LNCaP clone FGC (cell line): ENCODE results near the gene TRIM47.

Experiments
- DNase-seq: peaks from one replicate; pipeline ENCODE4 v3.0.0-alpha.2; 2011; ENCODE audit warnings: low read depth
- H3K4me3 ChIP-seq: 2 replicates; pipeline ENCODE4 v1.5.1; 2011; ENCODE audit warnings: mild to moderate bottlenecking, low read depth, low read length, control low read depth
- TF ChIP-seq, protein P1 (sequence below): IDR thresholded peaks from 2 replicates; pipeline ENCODE4 v1.5.1; 2012; ENCODE audit warnings: mild to moderate bottlenecking; ENCODE audit not compliant: control insufficient read depth, insufficient read depth; ENCODE audit errors: extremely low read depth

The TRIM47 gene

DNA sequence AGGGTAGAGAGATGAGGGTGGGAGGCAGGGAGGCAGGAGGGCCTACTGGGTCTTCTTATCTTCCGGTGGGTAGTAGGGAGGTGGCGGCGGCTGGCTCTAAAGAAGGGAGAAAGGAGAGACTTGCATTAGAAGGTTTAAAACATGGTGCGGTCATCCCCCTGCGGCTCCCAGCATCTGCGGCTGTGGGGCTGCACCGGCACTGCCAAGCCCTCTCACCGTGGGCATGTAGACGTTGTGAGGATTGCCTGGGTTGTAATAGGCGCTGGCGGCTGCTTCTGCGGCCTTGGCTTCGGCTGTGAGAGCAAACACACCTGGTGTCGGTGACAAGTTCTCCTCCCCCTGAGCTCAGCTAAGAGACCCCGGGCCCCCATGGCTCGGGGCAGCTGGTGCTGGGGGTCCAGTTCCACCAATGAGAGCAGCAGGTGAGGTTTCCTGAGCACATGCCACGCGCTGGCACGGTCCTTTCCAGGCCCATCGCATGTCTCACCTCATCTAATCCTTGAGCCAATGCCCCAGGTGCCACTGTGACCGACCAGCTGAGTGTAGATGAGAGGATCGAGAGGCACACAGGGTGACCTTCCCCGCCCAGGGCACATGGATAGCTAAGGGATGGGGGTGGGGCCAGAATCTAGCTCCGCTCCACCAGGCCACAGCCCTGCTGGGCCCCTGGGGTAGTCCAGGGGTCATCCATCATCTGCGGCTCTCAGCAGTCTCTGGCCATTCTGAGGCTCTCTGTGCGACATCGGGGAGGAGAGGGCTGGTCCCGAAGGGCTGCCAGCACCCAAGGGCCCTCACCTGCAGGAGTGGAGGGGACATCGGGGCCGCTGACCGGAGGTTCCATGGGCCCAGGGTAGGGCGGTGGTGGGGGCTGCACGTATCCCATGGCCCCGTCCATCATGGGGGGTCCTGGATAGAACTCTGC lies 31.4 kb downstream of the TRIM47 start:
- TF ChIP-seq, protein P1, sequence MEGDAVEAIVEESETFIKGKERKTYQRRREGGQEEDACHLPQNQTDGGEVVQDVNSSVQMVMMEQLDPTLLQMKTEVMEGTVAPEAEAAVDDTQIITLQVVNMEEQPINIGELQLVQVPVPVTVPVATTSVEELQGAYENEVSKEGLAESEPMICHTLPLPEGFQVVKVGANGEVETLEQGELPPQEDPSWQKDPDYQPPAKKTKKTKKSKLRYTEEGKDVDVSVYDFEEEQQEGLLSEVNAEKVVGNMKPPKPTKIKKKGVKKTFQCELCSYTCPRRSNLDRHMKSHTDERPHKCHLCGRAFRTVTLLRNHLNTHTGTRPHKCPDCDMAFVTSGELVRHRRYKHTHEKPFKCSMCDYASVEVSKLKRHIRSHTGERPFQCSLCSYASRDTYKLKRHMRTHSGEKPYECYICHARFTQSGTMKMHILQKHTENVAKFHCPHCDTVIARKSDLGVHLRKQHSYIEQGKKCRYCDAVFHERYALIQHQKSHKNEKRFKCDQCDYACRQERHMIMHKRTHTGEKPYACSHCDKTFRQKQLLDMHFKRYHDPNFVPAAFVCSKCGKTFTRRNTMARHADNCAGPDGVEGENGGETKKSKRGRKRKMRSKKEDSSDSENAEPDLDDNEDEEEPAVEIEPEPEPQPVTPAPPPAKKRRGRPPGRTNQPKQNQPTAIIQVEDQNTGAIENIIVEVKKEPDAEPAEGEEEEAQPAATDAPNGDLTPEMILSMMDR: no peak
- no peak overlapping the region for H3K4me3 ChIP-seq
- DNase-seq: no peak

DNA sequence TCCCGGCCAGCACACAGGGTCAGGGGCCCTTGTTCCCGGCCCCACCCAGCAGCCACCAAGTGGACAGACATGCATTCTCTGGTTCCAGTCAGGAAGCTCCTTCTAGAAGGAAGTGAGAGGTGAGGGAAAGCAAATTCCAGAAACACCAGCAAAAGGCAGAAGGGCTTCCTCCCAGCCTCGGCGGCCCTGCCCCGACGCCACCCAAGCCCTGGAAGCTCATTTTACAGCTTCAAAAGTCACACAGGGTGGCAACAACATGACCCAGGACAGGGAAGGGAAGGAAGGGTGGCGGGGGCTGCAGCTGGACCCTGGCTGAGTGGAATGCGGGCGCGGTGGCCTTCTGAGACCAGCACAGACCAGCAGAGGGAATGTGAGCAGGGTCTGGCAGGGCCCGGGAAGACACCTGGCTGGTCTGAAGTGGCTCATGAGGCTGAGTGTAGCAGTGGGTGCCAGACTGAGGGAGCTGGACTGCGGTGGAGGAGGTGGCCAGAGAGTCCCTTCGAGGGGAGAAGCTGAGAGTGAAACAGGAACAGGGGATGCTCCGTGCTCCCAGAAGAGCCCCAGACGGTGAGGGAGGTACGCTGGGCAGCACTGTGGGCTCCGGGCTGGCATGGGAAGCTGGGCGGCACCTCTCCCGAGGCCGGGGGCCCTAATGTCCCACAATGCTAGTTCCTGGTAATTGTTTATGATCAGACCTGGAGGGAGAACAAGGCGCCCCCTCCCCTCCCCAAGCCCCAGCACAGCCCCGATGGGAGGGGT lies 32.3 kb downstream of the TRIM47 start:
- TF ChIP-seq, protein P1: no peak
- no peak for DNase-seq
- H3K4me3 ChIP-seq: no peak overlapping the region

DNA sequence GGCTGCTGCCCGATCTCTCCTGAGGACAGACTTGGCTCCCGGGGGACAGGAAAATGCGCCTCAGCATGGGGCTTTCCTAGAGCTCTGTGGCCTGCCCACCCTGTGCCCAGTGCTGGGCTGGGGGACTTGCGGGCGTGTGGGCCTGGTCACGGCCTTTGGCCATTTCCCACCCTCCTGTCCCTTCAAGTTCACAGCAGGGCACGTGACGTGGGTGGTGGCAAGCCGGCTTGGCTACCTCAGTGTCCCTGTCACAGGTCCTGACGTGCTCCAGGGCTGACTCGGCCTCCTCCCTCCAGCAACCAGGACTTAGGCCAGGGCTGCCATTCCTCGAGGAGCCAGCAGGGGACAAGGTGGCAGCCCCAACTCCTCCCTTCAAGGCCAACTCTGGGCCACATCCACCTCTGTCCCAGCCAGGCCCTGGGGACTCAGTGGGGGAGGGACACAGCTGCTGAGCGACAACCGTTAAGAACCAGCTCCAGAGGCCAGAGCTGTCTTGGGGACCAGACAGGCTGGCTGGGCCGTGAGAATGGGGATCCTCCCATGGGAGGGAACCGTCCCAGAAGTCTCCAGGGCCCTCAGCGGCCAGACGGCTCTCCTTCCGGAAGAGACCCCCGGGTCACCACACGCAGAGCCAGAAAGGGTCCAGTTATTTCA lies 33.2 kb downstream of the TRIM47 start:
- DNase-seq: peak; percentile 80
- no peak overlapping the region for H3K4me3 ChIP-seq
- TF ChIP-seq, protein P1: peak; percentile 75

DNA sequence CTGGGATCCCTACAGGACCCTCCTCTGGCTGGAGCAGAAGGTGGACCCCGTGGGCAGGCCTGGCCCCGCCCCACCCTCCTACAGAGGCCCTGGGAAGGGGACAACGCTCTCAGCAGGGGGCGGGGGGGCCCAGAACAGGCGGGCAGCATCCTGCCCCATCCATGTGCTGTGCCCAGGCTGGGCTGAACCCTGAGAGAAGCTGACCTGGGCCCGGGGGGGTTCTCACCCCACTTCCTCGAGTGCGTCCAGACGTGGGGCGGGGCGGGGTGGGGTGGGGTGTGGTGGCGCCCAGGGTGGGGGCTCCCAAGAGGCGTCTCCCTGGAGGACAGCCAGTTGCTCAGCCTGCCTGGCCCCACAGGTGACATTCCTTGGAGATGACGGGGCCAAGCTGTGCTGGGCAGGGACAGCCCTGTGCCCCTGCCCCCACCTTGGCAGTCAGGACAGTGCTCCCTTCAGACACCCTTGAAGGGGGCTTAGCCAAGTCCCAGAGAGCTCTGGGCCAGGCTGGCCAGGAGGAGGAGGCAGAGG lies 33.8 kb downstream of the TRIM47 start:
- TF ChIP-seq, protein P1: no peak
- DNase-seq: no peak
- H3K4me3 ChIP-seq: no peak overlapping the region

DNA sequence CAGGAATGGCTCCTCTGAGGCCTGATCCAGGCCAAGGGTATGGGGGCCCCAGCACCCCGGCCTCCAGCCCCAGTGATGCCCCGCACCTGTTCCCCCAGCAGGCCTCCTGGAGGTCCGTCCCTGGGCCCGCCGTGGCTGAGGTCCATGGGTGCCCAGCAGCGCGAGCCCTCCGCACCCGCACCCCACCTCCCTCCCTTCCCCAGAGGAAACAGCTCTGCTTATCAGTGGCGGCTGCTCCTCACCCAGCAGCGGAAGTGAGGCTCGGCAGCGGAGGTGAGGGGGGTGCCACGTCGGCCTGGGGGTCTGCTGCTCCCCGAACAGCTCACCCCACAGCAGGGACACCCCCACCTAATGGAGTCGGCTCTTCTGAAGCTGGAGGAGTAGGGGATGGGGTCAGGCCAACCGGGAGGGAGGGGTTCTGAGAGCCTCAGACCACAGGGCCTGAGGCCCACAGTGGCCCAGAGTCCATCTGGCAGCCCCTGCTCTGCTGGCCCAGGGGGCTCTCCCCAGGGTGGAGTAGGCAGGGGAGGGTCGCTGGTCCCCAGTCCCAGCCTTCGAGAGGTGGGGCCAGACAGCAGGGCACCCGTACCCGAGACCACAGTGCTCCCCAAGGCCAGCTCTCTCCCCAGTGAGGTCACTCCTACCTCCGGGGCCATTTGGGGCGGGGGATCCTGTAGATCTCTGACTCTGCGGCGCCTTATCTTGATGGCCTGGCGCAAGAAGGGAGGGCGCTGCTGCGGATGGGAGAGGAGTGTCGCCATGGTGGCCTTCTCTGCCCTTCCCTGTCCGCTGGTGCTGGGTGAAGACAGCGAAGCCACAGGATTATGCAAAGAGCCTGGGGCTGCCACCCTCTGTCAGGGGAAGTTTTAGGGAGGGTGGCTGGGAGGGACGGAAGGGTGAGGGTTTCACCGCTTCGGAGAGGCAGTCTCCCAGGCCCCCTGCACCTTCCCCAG lies 34.5 kb downstream of the TRIM47 start, which contains the start of gene UNC13D:
TSS of gene UNC13D (minus strand) at position 828 of the 953 bp plus-strand sequence. CDS start at position 761, 67 bp downstream.
- TF ChIP-seq, protein P1: no peak
- DNase-seq: no peak
- no peak within 1 kb of the TSS for H3K4me3 ChIP-seq
